COLO668 (cell line): Measurements from ENCODE around the gene PTPMT1.

ENCODE experiments used
- DNase-seq: peaks from one replicate; lab custom pipeline; 2025; ENCODE audit not compliant: unreplicated experiment; lab: John Stamatoyannopoulos, UW

PTPMT1 gene

DNA sequence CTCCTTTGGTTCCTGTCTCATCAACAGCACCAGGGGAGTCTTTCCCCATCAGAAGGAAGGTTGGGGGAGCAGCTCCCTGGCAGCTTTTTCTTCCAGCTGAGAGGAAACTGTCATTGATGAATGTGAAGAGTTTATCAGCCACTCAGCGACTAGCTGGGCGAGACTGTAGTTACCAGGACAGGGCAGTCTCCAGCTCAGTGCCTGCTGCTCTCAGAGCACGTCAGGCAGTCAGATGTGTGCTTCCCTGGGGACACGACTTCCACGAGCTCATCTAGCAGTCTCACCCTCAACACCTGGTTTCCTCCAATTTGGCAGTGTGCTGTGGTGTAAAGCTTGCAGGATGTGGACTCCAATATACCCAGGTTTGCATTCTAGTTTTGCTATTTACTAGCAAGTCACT lies 41.3 kb downstream of the PTPMT1 start:
- DNase-seq: no peak

DNA sequence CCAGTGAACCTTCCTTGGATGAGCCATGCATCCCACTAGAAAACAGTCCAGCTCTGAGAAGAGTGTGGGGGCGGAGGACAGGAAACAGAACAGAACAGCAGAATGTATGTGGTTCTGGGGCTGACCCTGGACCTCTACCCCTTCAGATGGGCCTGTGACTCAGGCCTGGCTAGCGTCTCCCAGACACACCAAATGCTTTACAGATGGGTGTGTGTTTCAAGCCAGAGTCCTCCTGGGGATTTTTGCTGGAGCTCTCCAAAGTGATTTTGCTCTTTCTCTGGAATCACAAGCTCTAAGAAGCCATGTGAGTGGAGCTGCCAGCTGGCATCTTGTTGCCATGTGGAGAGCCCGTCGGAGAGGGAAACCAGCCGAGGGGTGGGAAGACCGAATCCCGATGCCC lies 42.0 kb downstream of the PTPMT1 start:
- no peak for DNase-seq

DNA sequence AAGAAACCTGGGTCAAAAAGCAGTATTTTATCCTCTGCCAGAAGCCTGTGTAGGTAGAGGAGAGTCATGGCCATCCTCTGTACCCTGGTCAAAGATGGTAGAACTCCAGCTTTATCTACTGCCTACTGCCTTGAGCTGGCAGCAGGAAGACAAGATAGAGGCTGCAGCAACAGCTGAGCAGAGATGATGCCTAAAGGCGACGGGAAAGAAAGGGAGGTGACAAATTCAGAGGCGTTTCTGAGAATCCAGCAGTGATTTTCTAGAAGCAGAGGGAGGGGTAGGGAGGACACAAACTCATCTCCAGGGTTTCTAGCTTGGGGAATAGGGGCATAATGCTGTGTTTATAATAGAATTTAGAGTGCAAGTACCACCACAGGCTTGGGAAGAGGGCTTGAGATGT lies 44.3 kb downstream of the PTPMT1 start:
- no peak for DNase-seq

DNA sequence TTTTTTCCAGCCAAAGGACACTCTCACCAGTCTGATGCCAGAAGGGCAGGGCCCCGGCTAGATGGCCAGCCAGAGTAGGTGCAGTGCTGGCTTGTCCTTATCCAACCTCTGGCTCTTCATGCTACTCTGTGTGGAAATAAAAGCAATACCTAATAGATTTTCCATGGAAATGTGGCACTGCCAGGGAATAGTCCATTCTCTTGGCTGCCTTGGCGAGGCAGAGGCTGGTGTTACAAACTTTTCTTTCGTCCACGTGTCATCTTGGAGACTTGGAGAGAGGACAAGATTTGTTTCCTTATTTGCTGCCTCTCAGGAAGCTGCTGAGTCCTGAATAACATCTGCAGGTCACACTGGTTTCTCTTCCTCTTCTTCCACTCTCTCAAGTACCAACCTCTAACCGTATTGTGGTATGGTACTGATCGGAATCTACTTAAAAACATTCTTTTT lies 46.0 kb downstream of the PTPMT1 start:
- no peak for DNase-seq

DNA sequence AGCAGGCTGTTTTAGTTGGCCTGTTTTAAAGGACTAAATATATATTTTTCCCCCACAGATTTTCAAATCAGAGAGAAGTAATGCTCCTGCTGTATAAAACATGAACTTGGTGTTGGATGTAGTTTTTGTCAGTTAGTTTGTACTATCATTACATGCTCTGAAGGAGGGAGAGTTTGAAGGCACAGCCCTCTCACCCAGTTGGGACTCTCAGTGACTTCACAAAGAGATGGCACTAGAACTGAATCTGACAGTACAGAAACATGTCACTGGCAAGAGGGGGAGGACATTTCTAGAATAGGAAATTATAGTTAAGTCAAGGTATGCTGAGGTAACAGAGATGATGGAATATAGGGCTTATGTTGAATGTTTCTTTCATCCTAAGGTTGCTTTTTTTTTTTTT lies 49.9 kb downstream of the PTPMT1 start:
- DNase-seq: no peak

DNA sequence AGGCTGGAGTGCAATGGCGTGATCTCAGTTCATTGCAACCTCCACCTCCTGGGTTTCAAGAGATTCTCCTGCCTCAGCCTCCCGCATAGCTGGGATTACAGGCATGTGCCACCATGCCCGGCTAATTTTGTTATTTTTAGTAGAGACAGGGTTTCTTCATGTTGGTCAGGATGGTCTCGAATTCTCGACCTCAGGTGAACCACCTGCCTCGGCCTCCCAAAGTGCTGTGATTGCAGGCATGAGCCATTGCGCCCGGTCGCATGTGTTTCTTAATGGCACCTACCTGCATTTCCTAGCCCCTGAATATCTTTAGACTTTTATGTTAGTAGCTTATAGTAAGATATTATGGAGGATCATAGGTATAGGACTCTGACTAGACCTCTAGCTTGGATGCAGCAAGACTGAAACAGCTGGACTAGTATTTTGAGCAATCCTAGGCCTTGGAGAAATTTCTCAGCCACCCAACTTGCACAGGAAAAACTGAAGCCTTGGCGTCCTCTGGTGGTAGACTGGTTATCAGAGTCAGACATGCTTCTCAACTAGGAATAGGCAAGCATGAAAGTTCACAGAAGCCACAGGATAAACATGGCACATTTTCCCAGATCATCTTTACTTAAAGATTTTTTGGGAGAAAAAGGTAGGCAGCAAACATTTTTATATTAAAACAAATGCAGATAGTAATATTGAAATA lies 51.5 kb downstream of the PTPMT1 start:
- no peak for DNase-seq

DNA sequence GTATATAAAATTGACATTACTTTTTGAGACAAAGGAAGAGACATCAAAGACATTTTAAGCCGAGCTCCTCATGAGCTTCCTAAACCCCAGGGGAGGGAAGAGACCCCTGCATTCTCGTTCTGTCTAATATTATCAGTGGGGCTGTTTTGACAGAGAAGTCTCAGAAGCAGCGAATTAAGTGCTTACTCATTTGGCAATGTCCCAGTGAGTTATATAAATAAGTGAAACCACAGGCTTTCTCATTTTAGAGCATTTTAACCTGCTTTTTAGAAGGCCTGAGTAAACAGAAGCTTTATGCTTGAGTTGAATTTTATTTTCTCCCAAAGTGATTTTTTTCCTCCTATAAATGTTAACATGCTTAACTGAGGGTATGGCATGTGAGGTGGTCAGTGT lies 52.0 kb downstream of the PTPMT1 start:
- no peak for DNase-seq

DNA sequence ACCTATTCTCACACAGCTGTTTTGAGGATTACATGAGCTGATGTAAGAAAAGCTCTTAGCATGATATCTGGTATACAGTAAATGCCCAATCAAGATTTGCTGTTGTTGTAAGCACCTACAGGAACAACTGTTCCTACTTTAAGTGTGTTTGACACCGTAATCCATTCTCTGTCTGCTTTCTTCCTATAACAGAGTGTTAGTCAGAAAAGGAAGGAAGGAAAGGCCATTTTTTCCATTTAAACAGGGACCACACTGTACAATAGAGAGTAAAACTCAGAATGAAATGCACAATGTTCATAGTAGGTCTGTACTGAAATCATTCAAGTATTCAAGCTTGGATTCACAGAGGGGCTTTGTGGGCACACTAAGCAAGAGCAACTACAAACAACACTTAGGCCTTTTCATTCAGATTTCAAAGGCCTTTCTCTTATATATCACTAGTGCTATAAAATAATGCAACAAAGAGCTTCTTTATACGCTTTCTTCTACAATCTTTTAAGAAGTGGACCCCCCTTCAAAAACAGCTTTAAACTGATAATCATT lies 55.5 kb downstream of the PTPMT1 start:
- no peak for DNase-seq
